OCI-LY3 (cell line): Measurements from ENCODE around the gene UMAD1.

Source experiments
- H2AFZ ChIP-seq: fragments of 200-600, 300-600 bp; shearing (Covaris generic); 2 replicates; pipeline ENCODE4 v1.6.0; 2014; ENCODE audit warnings: antibody characterized with exemption, low read depth, low read length
- H3K27ac ChIP-seq: fragments of 200-600, 300-600 bp; sonication (generic); 2 replicates; pipeline ENCODE4 v1.5.1; 2014; ENCODE audit warnings: mild to moderate bottlenecking, low read length, moderate library complexity, mixed read lengths
- H3K27me3 ChIP-seq: fragments of 200-600, 300-600 bp; sonication (generic); 2 replicates; pipeline ENCODE4 v1.6.1; 2014; ENCODE audit warnings: low read depth, low read length, mixed read lengths
- H3K36me3 ChIP-seq: fragments of 200-600, 300-600 bp; sonication (generic); replicated peaks from 2 replicates; pipeline ENCODE3; 2014; ENCODE audit warnings: low read depth, low read length, mixed read lengths
- H3K4me1 ChIP-seq: fragments of 300-600, 200-600 bp; sonication (generic); 2 replicates; pipeline ENCODE4 v1.6.1; 2014; ENCODE audit warnings: low read length, mixed read lengths
- H3K4me2 ChIP-seq: fragments of 200-600, 300-600 bp; sonication (generic); 2 replicates; pipeline ENCODE4 v1.6.1; 2014; ENCODE audit warnings: low read length, mixed read lengths
- H3K4me3 ChIP-seq: fragments of 300-600, 200-600 bp; sonication (generic); 2 replicates; pipeline ENCODE4 v1.5.1; 2014; ENCODE audit warnings: antibody characterized with exemption, mild to moderate bottlenecking, low read length, moderate library complexity
- H3K79me2 ChIP-seq: fragments of 300-600, 200-600 bp; shearing (Covaris generic); 2 replicates; pipeline ENCODE4 v1.6.1; 2014; ENCODE audit warnings: mild to moderate bottlenecking, low read length, mixed read lengths
- H3K9ac ChIP-seq: fragments of 300-600, 200-600 bp; shearing (Covaris generic); 2 replicates; pipeline ENCODE4 v1.6.0; 2014; ENCODE audit warnings: mild to moderate bottlenecking, low read length, moderate library complexity
- H3K9me3 ChIP-seq: fragments of 200-600, 300-600 bp; shearing (Covaris generic); 2 replicates; pipeline ENCODE4 v1.6.1; 2014; ENCODE audit warnings: low read length, mixed read lengths; ENCODE audit not compliant: insufficient read depth
- H4K20me1 ChIP-seq: fragments of 200-600, 300-600 bp; sonication (generic); 2 replicates; pipeline ENCODE4 v1.6.1; 2016; ENCODE audit warnings: low read length, mixed read lengths; ENCODE audit not compliant: insufficient read depth
- EZH2phosphoT487 ChIP-seq: fragments of 200-600 bp; shearing (Covaris generic); IDR thresholded peaks from 2 replicates; pipeline ENCODE4 v1.6.1; 2018; ENCODE audit warnings: antibody characterized with exemption, mixed run types, low read depth
- TF ChIP-seq, protein P1 (sequence below): fragments of 200-600, 300-600 bp; sonication (generic); IDR thresholded peaks from 2 replicates; pipeline ENCODE4 v1.5.1; 2014; ENCODE audit warnings: antibody characterized with exemption, low read length, low read depth

UMAD1 gene

DNA sequence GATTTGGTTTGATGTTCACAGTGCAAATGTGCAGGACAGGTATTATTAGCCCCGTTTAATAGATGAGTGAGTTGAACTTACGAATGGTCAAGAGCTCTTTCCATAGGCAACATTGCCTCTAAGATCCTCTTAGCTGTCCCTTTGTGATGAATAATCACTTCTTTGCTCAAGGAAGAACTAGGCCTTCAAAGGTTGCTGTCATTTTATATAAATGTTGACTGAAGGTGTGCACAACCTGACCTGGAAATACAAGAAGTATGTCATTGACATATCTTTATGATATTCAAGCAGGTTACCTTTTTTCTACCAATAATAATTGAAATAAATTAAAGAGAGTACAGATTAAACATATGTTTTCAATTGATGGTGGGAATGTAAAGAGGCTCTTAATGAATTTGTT lies 279.5 kb downstream of the UMAD1 start:
- Histone ChIP-seq H3K27ac (peak overlapping the region; percentile 79), H3K4me3 (peak overlapping the region; percentile 47), H3K9ac (peak overlapping the region; percentile 40; the same call in 1 of the 2 replicates), H2AFZ (no peak overlapping the region), H3K27me3 (no peaks in the 10 kb centered on the region), H4K20me1 (no peaks in the 10 kb centered on the region), H3K79me2 (no peaks in the 10 kb centered on the region), H3K36me3 (no peaks in the 10 kb centered on the region), H3K9me3 (no peaks in the 10 kb centered on the region), H3K4me2 (peak overlapping the region; percentile 77), H3K4me1 (peaks cover 39% of the 10 kb centered on the region)
- TF ChIP-seq EZH2phosphoT487 = no peak
- TF ChIP-seq, protein P1, sequence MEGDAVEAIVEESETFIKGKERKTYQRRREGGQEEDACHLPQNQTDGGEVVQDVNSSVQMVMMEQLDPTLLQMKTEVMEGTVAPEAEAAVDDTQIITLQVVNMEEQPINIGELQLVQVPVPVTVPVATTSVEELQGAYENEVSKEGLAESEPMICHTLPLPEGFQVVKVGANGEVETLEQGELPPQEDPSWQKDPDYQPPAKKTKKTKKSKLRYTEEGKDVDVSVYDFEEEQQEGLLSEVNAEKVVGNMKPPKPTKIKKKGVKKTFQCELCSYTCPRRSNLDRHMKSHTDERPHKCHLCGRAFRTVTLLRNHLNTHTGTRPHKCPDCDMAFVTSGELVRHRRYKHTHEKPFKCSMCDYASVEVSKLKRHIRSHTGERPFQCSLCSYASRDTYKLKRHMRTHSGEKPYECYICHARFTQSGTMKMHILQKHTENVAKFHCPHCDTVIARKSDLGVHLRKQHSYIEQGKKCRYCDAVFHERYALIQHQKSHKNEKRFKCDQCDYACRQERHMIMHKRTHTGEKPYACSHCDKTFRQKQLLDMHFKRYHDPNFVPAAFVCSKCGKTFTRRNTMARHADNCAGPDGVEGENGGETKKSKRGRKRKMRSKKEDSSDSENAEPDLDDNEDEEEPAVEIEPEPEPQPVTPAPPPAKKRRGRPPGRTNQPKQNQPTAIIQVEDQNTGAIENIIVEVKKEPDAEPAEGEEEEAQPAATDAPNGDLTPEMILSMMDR = no peak

GRCh38 chr7:7920481-7920880 lies 279.9 kb downstream of the UMAD1 start:
- H3K9ac ChIP-seq = peak overlapping the region; percentile 40; the same call in 1 of the 2 replicates
- peak overlapping the region; percentile 47 for H3K4me3 ChIP-seq
- H2AFZ ChIP-seq = no peak overlapping the region
- no peaks in the 10 kb centered on the region for H3K27me3 ChIP-seq
- no peaks in the 10 kb centered on the region for H3K79me2 ChIP-seq
- no peak for TF ChIP-seq EZH2phosphoT487
- TF ChIP-seq, protein P1 = no peak
- no peaks in the 10 kb centered on the region for H3K36me3 ChIP-seq
- H4K20me1 ChIP-seq = no peaks in the 10 kb centered on the region
- H3K27ac ChIP-seq = peak overlapping the region; percentile 79
- H3K9me3 ChIP-seq = no peaks in the 10 kb centered on the region
- peak overlapping the region; percentile 77 for H3K4me2 ChIP-seq
- H3K4me1 ChIP-seq = peaks cover 39% of the 10 kb centered on the region

- H3K4me3 ChIP-seq = no peak overlapping the region
- H3K9ac ChIP-seq = no peak overlapping the region
- no peaks in the 10 kb centered on the region for H3K27me3 ChIP-seq
- H3K36me3 ChIP-seq = no peaks in the 10 kb centered on the region
- no peak overlapping the region for H2AFZ ChIP-seq
- no peak overlapping the region for H3K27ac ChIP-seq
- peaks cover 40% of the 10 kb centered on the region for H3K4me1 ChIP-seq
- TF ChIP-seq, protein P1 = no peak
- TF ChIP-seq EZH2phosphoT487 = no peak
- H4K20me1 ChIP-seq = no peaks in the 10 kb centered on the region
- H3K79me2 ChIP-seq = no peaks in the 10 kb centered on the region
- H3K4me2 ChIP-seq = no peak overlapping the region
- no peaks in the 10 kb centered on the region for H3K9me3 ChIP-seq
Observed at GRCh38 chr7:7921830-7922229, 281.3 kb downstream of the UMAD1 start.

DNA sequence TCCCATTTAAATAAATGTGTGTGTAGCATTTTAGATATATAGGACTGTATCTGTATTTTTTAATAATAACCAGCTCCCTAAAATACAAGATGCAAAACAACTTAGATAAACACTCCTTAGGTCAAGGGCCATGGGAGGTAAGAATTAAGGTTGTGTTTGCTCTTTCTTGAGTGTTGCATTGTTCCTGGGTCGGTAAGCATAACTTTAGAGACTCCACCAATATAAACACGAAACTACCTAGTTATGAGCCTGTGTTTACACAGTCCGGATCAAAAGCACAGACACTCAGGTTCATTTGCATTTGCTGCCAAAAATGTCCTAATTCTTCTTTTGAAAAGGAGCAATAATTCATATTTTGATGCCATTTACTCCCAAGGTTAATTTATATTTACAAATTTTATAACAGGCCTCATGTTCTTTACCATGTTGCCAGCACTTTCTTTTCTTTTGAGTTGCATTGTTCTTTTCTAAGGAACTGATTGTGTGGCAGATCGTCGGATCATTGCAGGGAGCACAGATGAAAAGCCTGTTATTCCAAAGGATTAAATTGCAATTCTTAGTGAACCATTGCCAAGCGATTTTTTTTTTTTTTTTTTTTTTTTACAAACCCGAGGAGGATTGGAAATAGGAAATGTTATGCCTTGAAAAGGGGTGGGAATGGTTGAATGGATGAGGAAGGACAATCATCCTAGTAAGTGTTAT lies 282.3 kb downstream of the UMAD1 start:
- Histone ChIP-seq H3K36me3 (no peaks in the 10 kb centered on the region), H3K79me2 (no peaks in the 10 kb centered on the region), H3K27me3 (no peaks in the 10 kb centered on the region), H2AFZ (no peak overlapping the region), H4K20me1 (no peaks in the 10 kb centered on the region), H3K4me2 (no peak overlapping the region), H3K27ac (no peak overlapping the region), H3K4me1 (peaks cover 41% of the 10 kb centered on the region), H3K9me3 (no peaks in the 10 kb centered on the region), H3K9ac (no peak overlapping the region), H3K4me3 (no peak overlapping the region)
- TF ChIP-seq, protein P1 = no peak
